Effector memory CD4-positive, alpha-beta T cell (primary cell): ENCODE results near the gene ECE1.

ENCODE experiments used
- DNase-seq, 3 donors: peaks; one replicate each; pipeline ENCODE4 v3.0.0-alpha.2; 2020
- H3K27ac ChIP-seq: 2 replicates; pipeline ENCODE4 v1.7.0; 2013; ENCODE audit warnings: mild to moderate bottlenecking, low read length, moderate library complexity; ENCODE audit not compliant: insufficient read depth, poor library complexity, severe bottlenecking
- H3K27me3 ChIP-seq: replicated peaks from 2 replicates; pipeline ENCODE4 v1.7.0; 2013; ENCODE audit warnings: mild to moderate bottlenecking, low read length; ENCODE audit not compliant: insufficient read depth, control insufficient read depth, poor library complexity, severe bottlenecking
- H3K36me3 ChIP-seq: 2 replicates; pipeline ENCODE4 v1.7.0; 2013; ENCODE audit warnings: mild to moderate bottlenecking, low read length, moderate library complexity; ENCODE audit not compliant: control insufficient read depth, insufficient read depth
- H3K4me1 ChIP-seq: 2 replicates; pipeline ENCODE4 v1.7.0; 2013; ENCODE audit warnings: low read length, mild to moderate bottlenecking; ENCODE audit not compliant: control insufficient read depth, insufficient read depth, poor library complexity, severe bottlenecking
- H3K4me3 ChIP-seq: 2 replicates; pipeline ENCODE4 v1.7.0; 2013; ENCODE audit warnings: low read length, low read depth, mild to moderate bottlenecking; ENCODE audit not compliant: insufficient read depth, poor library complexity, severe bottlenecking
- H3K9me3 ChIP-seq: 2 replicates; pipeline ENCODE4 v1.7.0; 2013; ENCODE audit warnings: mild to moderate bottlenecking, low read length, moderate library complexity; ENCODE audit not compliant: control insufficient read depth

Gene ECE1

GRCh38 chr1:21262293-21263051 is 27.8 kb downstream of the ECE1 start:
- no peak overlapping the region for H3K27ac ChIP-seq
- DNase-seq = no peak
- H3K4me1 ChIP-seq = peaks cover 24% of the 10 kb centered on the region
- no peaks in the 10 kb centered on the region for H3K9me3 ChIP-seq
- H3K36me3 ChIP-seq = peaks cover 73% of the 10 kb centered on the region
- H3K27me3 ChIP-seq = no peaks in the 10 kb centered on the region
- no peak overlapping the region for H3K4me3 ChIP-seq

DNA sequence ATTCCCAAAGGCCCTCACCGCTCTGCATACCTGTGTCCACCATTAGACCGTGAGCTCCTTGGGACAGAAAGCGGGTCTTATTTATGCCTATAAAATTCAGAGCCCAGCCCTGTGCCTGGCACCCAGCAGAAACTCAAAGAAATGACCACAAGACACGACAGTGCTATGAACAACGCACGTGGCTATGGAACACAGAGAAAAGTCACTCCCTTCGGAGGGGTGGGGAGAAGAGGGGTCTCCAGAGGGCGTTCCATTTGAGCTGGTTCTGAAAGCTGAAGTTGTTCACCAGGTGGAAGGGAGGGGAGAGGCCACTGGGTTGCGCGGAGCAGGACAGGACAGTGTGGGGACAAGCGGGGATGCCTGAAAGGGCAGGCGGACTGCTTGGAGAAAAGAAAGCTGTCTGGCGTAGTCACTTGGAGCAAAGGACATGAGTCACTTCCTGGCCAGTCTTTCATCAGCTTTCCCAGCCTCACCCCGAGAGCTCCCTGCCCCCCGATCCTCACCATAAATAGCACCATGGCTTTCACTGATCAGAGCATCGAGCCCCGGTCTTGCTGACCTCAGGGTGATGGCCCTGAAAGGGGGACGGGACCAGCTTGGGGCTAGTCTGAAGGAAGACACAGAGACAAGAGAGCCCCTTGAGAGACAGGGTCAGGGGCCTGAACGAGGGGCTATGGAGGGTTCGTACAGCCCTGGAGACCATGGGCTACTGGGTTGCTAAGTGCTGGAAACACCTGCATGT is 28.5 kb downstream of the ECE1 start:
- Histone ChIP-seq H3K9me3 (no peaks in the 10 kb centered on the region), H3K36me3 (peaks cover 70% of the 10 kb centered on the region), H3K27me3 (no peaks in the 10 kb centered on the region), H3K27ac (no peak overlapping the region), H3K4me1 (peaks cover 24% of the 10 kb centered on the region), H3K4me3 (no peak overlapping the region)
- DNase-seq = no peak

GRCh38 chr1:21260405-21261125 is 29.7 kb downstream of the ECE1 start:
- H3K4me3 ChIP-seq = no peak overlapping the region
- DNase-seq = no peak
- peaks cover 24% of the 10 kb centered on the region for H3K4me1 ChIP-seq
- H3K27ac ChIP-seq = no peak overlapping the region
- no peaks in the 10 kb centered on the region for H3K27me3 ChIP-seq
- H3K9me3 ChIP-seq = no peaks in the 10 kb centered on the region
- peaks cover 68% of the 10 kb centered on the region for H3K36me3 ChIP-seq

DNA sequence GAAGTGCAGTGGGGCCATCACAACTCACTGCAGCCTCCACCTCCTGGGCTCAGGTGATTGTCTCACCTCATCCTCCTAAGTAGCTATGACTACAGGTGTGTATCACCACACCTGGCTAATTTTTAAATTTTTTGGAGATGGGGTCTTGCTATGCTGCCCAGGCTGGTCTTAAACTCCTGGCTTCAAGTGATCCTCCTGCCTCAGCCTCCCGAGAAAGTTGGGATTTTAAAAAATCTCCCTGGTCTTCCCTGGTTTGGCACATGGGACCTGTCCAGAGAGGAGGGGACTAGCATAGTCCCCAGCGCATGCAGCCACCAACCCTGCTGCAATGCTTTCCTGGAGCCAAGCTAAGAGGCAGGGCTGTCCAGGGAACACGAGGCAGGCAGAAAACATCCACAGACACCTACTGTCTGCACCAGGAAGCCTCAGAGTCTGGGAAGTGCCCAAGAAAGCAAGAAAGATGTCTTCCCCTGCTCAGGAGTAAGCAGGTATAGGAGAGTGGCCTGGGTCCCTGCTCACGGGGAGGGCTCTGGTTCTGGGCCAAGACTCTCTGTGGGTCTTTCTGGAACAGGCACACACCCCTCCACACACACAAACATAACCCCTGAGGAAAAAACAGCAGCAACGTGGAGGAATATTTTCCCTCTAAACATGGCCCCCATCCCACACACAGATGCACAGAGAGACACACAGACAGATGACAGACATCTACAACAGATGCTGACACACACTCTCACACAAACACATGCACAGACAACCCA is 30.8 kb downstream of the ECE1 start:
- no peak for DNase-seq
- no peaks in the 10 kb centered on the region for H3K27me3 ChIP-seq
- H3K9me3 ChIP-seq = no peaks in the 10 kb centered on the region
- no peak overlapping the region for H3K27ac ChIP-seq
- no peak overlapping the region for H3K4me3 ChIP-seq
- H3K4me1 ChIP-seq = peaks cover 24% of the 10 kb centered on the region
- peaks cover 68% of the 10 kb centered on the region for H3K36me3 ChIP-seq

GRCh38 chr1:21258331-21259134 is 31.7 kb downstream of the ECE1 start:
- Histone ChIP-seq H3K9me3 (no peaks in the 10 kb centered on the region), H3K36me3 (peaks cover 64% of the 10 kb centered on the region), H3K4me3 (no peak overlapping the region), H3K4me1 (peaks cover 24% of the 10 kb centered on the region), H3K27me3 (no peaks in the 10 kb centered on the region), H3K27ac (peak overlapping the region; percentile 29)
- DNase-seq = peak in 1 of 3 donors; percentile 2

- Histone ChIP-seq H3K4me1 (peaks cover 24% of the 10 kb centered on the region), H3K36me3 (peaks cover 62% of the 10 kb centered on the region), H3K9me3 (no peaks in the 10 kb centered on the region), H3K27ac (peak overlapping the region; percentile 35), H3K4me3 (no peak overlapping the region), H3K27me3 (no peaks in the 10 kb centered on the region)
- DNase-seq = no peak
These were observed 32.7 kb downstream of the ECE1 start for GRCh38 chr1:21257431-21258135.

- peaks cover 18% of the 10 kb centered on the region for H3K4me1 ChIP-seq
- H3K4me3 ChIP-seq = no peak overlapping the region
- H3K27ac ChIP-seq = no peak overlapping the region
- no peaks in the 10 kb centered on the region for H3K9me3 ChIP-seq
- DNase-seq = no peak
- peaks cover 63% of the 10 kb centered on the region for H3K36me3 ChIP-seq
- H3K27me3 ChIP-seq = no peaks in the 10 kb centered on the region
These were observed 33.5 kb downstream of the ECE1 start for GRCh38 chr1:21256776-21257175.

DNA sequence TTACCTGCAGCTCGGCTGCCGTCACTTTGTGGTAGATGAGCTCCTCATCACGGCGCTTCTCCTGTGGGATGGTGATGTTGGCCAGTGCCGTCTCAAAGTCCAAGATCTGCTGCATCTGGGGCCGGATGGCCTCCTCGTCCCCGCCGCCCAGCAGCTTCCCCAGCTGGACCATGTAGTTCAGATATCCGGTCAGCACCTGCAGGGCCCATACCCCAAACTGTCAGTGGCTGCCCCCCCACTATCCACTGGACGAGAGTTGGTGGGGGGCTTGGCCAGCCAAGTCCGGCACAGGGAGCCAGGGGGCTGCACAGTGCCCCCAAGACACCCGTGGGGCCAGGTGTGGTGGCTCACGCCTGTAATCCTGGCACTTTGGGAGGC is 34.3 kb downstream of the ECE1 start:
- Histone ChIP-seq H3K4me3 (no peak overlapping the region), H3K27me3 (no peaks in the 10 kb centered on the region), H3K4me1 (peaks cover 18% of the 10 kb centered on the region), H3K9me3 (no peaks in the 10 kb centered on the region), H3K36me3 (peaks cover 66% of the 10 kb centered on the region), H3K27ac (no peak overlapping the region)
- no peak for DNase-seq
